Measurements from ENCODE around the gene RGS6.

The RGS6 gene

GRCh38 chr14:72527591-72527990, 595.4 kb downstream of the RGS6 start:
- no peak for DNase-seq (ENCODE audit: low read depth)

GRCh38 chr14:72528059-72528862, 596.0 kb downstream of the RGS6 start:
- DNase-seq (ENCODE audit: low read depth), result no peak

GRCh38 chr14:72528863-72529175, 596.6 kb downstream of the RGS6 start:
- DNase-seq (ENCODE audit: low read depth), result no peak

- no peak for DNase-seq (ENCODE audit: low read depth)
Observed at GRCh38 chr14:72532686-72533454, 600.6 kb downstream of the RGS6 start.

GRCh38 chr14:72535485-72535884, 603.3 kb downstream of the RGS6 start:
- no peak for DNase-seq (ENCODE audit: low read depth)

GRCh38 chr14:72538387-72538786, 606.2 kb downstream of the RGS6 start:
- no peak for DNase-seq (ENCODE audit: low read depth)

GRCh38 chr14:72539661-72540315, 607.6 kb downstream of the RGS6 start:
- DNase-seq (ENCODE audit: low read depth), result no peak

GRCh38 chr14:72540836-72541235, 608.6 kb downstream of the RGS6 start:
- DNase-seq (ENCODE audit: low read depth), result no peak

- no peak for DNase-seq (ENCODE audit: low read depth)
Observed at GRCh38 chr14:72541546-72541945, 609.3 kb downstream of the RGS6 start.

GRCh38 chr14:72543341-72543740, 611.1 kb downstream of the RGS6 start:
- no peak for DNase-seq (ENCODE audit: low read depth)

- DNase-seq (ENCODE audit: low read depth), result no peak
Observed at GRCh38 chr14:72544615-72545387, 612.6 kb downstream of the RGS6 start.

- DNase-seq (ENCODE audit: low read depth), result no peak
Observed at GRCh38 chr14:72545411-72546311, 613.4 kb downstream of the RGS6 start.

GRCh38 chr14:72546344-72547016, 614.3 kb downstream of the RGS6 start:
- DNase-seq (ENCODE audit: low read depth), result no peak

- DNase-seq (ENCODE audit: low read depth), result no peak
Observed at GRCh38 chr14:72547999-72548398, 615.8 kb downstream of the RGS6 start.

GRCh38 chr14:72549026-72549425, 616.8 kb downstream of the RGS6 start:
- no peak for DNase-seq (ENCODE audit: low read depth)

GRCh38 chr14:72549854-72550253, 617.6 kb downstream of the RGS6 start:
- DNase-seq (ENCODE audit: low read depth), result no peak

- DNase-seq (ENCODE audit: low read depth), result no peak
Observed at GRCh38 chr14:72550513-72550912, 618.3 kb downstream of the RGS6 start.

- no peak for DNase-seq (ENCODE audit: low read depth)
Observed at GRCh38 chr14:72552236-72552635, 620.0 kb downstream of the RGS6 start.

GRCh38 chr14:72553161-72553560, 620.9 kb downstream of the RGS6 start:
- DNase-seq (ENCODE audit: low read depth), result no peak

- no peak for DNase-seq (ENCODE audit: low read depth)
Observed at GRCh38 chr14:72553656-72554055, 621.4 kb downstream of the RGS6 start.

- DNase-seq (ENCODE audit: low read depth), result no peak
Observed at GRCh38 chr14:72554401-72554800, 622.2 kb downstream of the RGS6 start.

Data from T follicular helper cell (primary cell).